HepG2 (cell line): ENCODE data around the gene TMEM167B. TPM values are rescaled to one million over a fixed set of nuclear protein-coding genes. Genes with fewer than 3 reads are reported as not detected.

Source experiments
- AFF4 ChIP-seq: sonication (generic); formaldehyde crosslinking; IDR thresholded peaks from 2 replicates; pipeline ENCODE4 v1.4.0; 2020; ENCODE audit warnings: missing genetic modification reagents
- ATM ChIP-seq: fragments of 450-650 bp; IDR thresholded peaks from 2 replicates; pipeline ENCODE4 v1.7.1; 2017; ENCODE audit warnings: mild to moderate bottlenecking, borderline replicate concordance
- CSRNP2 ChIP-seq: sonication (generic); formaldehyde crosslinking; conservative IDR thresholded peaks from 2 replicates; pipeline ENCODE4 v1.8.0; 2022; ENCODE audit warnings: low read depth, missing genetic modification reagents
- ETV5 ChIP-seq: IDR thresholded peaks from 2 replicates; pipeline ENCODE4 v1.6.1; 2018; ENCODE audit warnings: missing biosample characterization, missing genetic modification reagents, inconsistent platforms, borderline replicate concordance
- FOSL2 ChIP-seq: sonication (generic); formaldehyde crosslinking; IDR thresholded peaks from 2 replicates; pipeline ENCODE4 v1.4.0; 2020; ENCODE audit warnings: missing genetic modification reagents
- FOXO1 ChIP-seq: sonication (generic); formaldehyde crosslinking; IDR thresholded peaks from 2 replicates; pipeline ENCODE4 v1.4.0; 2020; ENCODE audit warnings: missing genetic modification reagents
- HDAC1 ChIP-seq: sonication (generic); formaldehyde crosslinking; IDR thresholded peaks from 2 replicates; pipeline ENCODE4 v1.5.1; 2020; ENCODE audit warnings: mild to moderate bottlenecking, missing genetic modification reagents
- HOXA7 ChIP-seq: sonication (generic); formaldehyde crosslinking; IDR thresholded peaks from 2 replicates; pipeline ENCODE4 v1.8.1; 2022; ENCODE audit warnings: mild to moderate bottlenecking, missing genetic modification reagents, moderate library complexity
- KLF16 ChIP-seq, 2 experiments: sonication (generic) in 1 of 2; formaldehyde crosslinking in 1 of 2; IDR thresholded peaks; 2 replicates each; pipeline versions ENCODE4 v1.6.1 to v1.8.0; 2016 to 2023; ENCODE audit warnings: missing genetic modification reagents in 2 of 2, missing compliant biosample characterization in 1 of 2
- MEIS1 ChIP-seq: sonication (generic); formaldehyde crosslinking; IDR thresholded peaks from 2 replicates; pipeline ENCODE4 v1.9.0; 2021; ENCODE audit warnings: mild to moderate bottlenecking, missing genetic modification reagents, moderate library complexity, borderline replicate concordance
- PTBP1 ChIP-seq: fragments of 200-400 bp; formaldehyde crosslinking; IDR thresholded peaks from 2 replicates; pipeline ENCODE4 v1.6.1; 2018; ENCODE audit warnings: low read length, low read depth; ENCODE audit not compliant: poor library complexity, severe bottlenecking
- SAP130 ChIP-seq: IDR thresholded peaks from 2 replicates; pipeline ENCODE4 v1.6.1; 2016; ENCODE audit warnings: low read depth
- SATB2 ChIP-seq: sonication (generic); formaldehyde crosslinking; IDR thresholded peaks from 2 replicates; pipeline ENCODE4 v1.5.0; 2020; ENCODE audit warnings: missing genetic modification reagents
- SMAD1 ChIP-seq: sonication (generic); formaldehyde crosslinking; IDR thresholded peaks from 2 replicates; pipeline ENCODE4 v1.4.0; 2020; ENCODE audit warnings: missing genetic modification reagents, low read depth, mild to moderate bottlenecking, borderline replicate concordance
- SRSF1 ChIP-seq: fragments of 200-400 bp; formaldehyde crosslinking; optimal IDR thresholded peaks from 2 replicates; pipeline ENCODE3; 2017; ENCODE audit warnings: mild to moderate bottlenecking, low read depth, low read length, moderate library complexity
- TCF7 ChIP-seq: sonication (generic); IDR thresholded peaks from 2 replicates; pipeline ENCODE4 v1.6.1; 2016; ENCODE audit warnings: antibody characterized with exemption, low read depth
- TMF1 ChIP-seq: sonication (generic); formaldehyde crosslinking; IDR thresholded peaks from 2 replicates; pipeline ENCODE4 v1.8.1; 2022; ENCODE audit warnings: low read depth, missing genetic modification reagents
- ZFAT ChIP-seq: sonication (generic); formaldehyde crosslinking; conservative IDR thresholded peaks from 2 replicates; pipeline ENCODE4 v1.8.1; 2023; ENCODE audit warnings: missing genetic modification reagents, inconsistent platforms
- ZMAT3 ChIP-seq: sonication (generic); formaldehyde crosslinking; conservative IDR thresholded peaks from 2 replicates; pipeline ENCODE4 v1.7.0; 2021; ENCODE audit warnings: missing genetic modification reagents
- ZNF331 ChIP-seq: sonication (generic); formaldehyde crosslinking; IDR thresholded peaks from 2 replicates; pipeline ENCODE4 v1.4.0; 2020; ENCODE audit warnings: missing genetic modification reagents
- ZNF513 ChIP-seq: sonication (generic); formaldehyde crosslinking; conservative IDR thresholded peaks from 2 replicates; pipeline ENCODE4 v1.5.0; 2020; ENCODE audit warnings: missing genetic modification reagents
- ZNF546 ChIP-seq: sonication (generic); formaldehyde crosslinking; conservative IDR thresholded peaks from 2 replicates; pipeline ENCODE4 v1.8.1; 2023; ENCODE audit warnings: mild to moderate bottlenecking, missing genetic modification reagents
- ZSCAN20 ChIP-seq: sonication (generic); formaldehyde crosslinking; IDR thresholded peaks from 2 replicates; pipeline ENCODE4 v1.4.0; 2020; ENCODE audit warnings: missing genetic modification reagents, mild to moderate bottlenecking, borderline replicate concordance
- polyA plus RNA-seq, 8 experiments: library from polyadenylated mRNA; depleted of rRNA in 3 of 8; stranded (reverse) in 7 of 8; unstranded in 1 of 8; fragments of >200 nt; fragmentation: Illumina TruSeq in 4 of 8; extraction: Trizol in 4 of 8; gene quantifications; 2 replicates each; pipeline versions ENCODE4 v1.2.1 to v1.2.3, GENCODE V29; 2011 to 2016; ENCODE audit warnings: low read depth in 4 of 8, missing spikeins in 1 of 8, mixed read lengths in 1 of 8; ENCODE audit not compliant: insufficient read depth in 1 of 8
- total RNA-seq, 5 experiments: library from RNA; depleted of rRNA; stranded (reverse); fragments of >200 nt; fragmentation: Illumina TruSeq; extraction: Trizol; gene quantifications; 2 replicates each; pipeline ENCODE4 v1.2.3, GENCODE V29; 2016; ENCODE audit warnings: low read depth in 1 of 5

TMEM167B gene
- total and polyA plus RNA-seq, 2 of the 13 experiments (the other 11 are each of a cell fraction or from before 2014, with no cell fraction given): 9.5 to 22.4 TPM

GRCh38 chr1:109075531-109076490 lies 14.8 kb upstream of the TMEM167B start, which contains the start of gene TAF13 (continued):
- TF ChIP-seq FOXO1 (CRISPR knock-in tag): no peak; the same call in 1 of the 2 replicates
- no peak for TF ChIP-seq PTBP1
- peak in 1 of 2 experiments; percentile 87; a peak in 2 of 4 replicates for TF ChIP-seq KLF16 (CRISPR knock-in tag; IDR thresholded peaks at IDR 0.05)
- TF ChIP-seq ZNF546 (CRISPR knock-in tag): no peak
- no peak for TF ChIP-seq TMF1 (CRISPR knock-in tag)
- TF ChIP-seq SRSF1: peak; percentile 68
- peak; percentile 69 for TF ChIP-seq FOSL2 (CRISPR knock-in tag)
- TF ChIP-seq HOXA7 (CRISPR knock-in tag): no peak
- peak; percentile 99 for TF ChIP-seq HDAC1 (CRISPR knock-in tag)
- no peak for TF ChIP-seq TCF7
- TF ChIP-seq SAP130: peak; percentile 100
- TF ChIP-seq ZNF513 (CRISPR knock-in tag): no peak
- peak; percentile 81; the same call in 1 of the 2 replicates for TF ChIP-seq ZNF331
- no peak for TF ChIP-seq AFF4
- no peak for TF ChIP-seq ATM
- 0 out of 2 replicates have a peak, but pooled peaks have one; percentile 57 for TF ChIP-seq ZMAT3 (CRISPR knock-in tag)
- TF ChIP-seq ETV5 (CRISPR knock-in tag): peak; percentile 95
- no peak; the same call in 1 of the 2 replicates for TF ChIP-seq SMAD1 (CRISPR knock-in tag)
- no peak for TF ChIP-seq ZFAT (CRISPR knock-in tag)
- no peak for TF ChIP-seq CSRNP2 (CRISPR knock-in tag)
- TF ChIP-seq SATB2 (CRISPR knock-in tag): no peak
- no peak for TF ChIP-seq ZSCAN20 (CRISPR knock-in tag)
- no peak for TF ChIP-seq MEIS1
